ENCODE measurements around the gene HNRNPM.

DNA sequence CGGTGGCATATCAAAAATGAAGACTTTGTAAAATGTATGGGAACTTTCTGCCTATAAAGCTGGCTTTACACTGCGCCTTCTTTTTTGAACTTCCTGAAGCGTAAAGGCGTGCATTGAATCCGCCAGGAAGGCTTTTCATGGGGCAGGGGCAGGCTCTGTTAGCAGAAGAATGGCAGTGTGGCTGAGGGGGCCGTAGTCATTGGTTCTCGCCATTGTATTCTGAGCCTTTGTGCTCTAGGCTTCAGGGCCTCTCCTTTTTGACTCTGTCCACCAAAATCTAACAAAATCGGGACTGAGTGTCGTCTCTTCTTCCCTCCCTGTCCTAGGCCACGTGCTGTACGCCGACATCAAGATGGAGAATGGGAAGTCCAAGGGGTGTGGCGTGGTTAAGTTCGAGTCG, 43.6 kb downstream of the HNRNPM start:
- TF ChIP-seq, protein P1, sequence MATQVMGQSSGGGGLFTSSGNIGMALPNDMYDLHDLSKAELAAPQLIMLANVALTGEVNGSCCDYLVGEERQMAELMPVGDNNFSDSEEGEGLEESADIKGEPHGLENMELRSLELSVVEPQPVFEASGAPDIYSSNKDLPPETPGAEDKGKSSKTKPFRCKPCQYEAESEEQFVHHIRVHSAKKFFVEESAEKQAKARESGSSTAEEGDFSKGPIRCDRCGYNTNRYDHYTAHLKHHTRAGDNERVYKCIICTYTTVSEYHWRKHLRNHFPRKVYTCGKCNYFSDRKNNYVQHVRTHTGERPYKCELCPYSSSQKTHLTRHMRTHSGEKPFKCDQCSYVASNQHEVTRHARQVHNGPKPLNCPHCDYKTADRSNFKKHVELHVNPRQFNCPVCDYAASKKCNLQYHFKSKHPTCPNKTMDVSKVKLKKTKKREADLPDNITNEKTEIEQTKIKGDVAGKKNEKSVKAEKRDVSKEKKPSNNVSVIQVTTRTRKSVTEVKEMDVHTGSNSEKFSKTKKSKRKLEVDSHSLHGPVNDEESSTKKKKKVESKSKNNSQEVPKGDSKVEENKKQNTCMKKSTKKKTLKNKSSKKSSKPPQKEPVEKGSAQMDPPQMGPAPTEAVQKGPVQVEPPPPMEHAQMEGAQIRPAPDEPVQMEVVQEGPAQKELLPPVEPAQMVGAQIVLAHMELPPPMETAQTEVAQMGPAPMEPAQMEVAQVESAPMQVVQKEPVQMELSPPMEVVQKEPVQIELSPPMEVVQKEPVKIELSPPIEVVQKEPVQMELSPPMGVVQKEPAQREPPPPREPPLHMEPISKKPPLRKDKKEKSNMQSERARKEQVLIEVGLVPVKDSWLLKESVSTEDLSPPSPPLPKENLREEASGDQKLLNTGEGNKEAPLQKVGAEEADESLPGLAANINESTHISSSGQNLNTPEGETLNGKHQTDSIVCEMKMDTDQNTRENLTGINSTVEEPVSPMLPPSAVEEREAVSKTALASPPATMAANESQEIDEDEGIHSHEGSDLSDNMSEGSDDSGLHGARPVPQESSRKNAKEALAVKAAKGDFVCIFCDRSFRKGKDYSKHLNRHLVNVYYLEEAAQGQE (IDR thresholded peaks at IDR 0.05; ENCODE audit: insufficient replicate concordance, low read depth), result no peak
- TF ChIP-seq, protein P2, sequence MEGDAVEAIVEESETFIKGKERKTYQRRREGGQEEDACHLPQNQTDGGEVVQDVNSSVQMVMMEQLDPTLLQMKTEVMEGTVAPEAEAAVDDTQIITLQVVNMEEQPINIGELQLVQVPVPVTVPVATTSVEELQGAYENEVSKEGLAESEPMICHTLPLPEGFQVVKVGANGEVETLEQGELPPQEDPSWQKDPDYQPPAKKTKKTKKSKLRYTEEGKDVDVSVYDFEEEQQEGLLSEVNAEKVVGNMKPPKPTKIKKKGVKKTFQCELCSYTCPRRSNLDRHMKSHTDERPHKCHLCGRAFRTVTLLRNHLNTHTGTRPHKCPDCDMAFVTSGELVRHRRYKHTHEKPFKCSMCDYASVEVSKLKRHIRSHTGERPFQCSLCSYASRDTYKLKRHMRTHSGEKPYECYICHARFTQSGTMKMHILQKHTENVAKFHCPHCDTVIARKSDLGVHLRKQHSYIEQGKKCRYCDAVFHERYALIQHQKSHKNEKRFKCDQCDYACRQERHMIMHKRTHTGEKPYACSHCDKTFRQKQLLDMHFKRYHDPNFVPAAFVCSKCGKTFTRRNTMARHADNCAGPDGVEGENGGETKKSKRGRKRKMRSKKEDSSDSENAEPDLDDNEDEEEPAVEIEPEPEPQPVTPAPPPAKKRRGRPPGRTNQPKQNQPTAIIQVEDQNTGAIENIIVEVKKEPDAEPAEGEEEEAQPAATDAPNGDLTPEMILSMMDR (IDR thresholded peaks at IDR 0.05; ENCODE audit: insufficient read depth, low read length), result no peak
- TF ChIP-seq POLR2AphosphoS5 (IDR thresholded peaks at IDR 0.05; ENCODE audit: low read depth), result no peak; the same call in 1 of the 2 replicates
- TF ChIP-seq SPI1 (IDR thresholded peaks at IDR 0.05; ENCODE audit: borderline replicate concordance, low read depth), result no peak

All from HL-60 (cell line).